Erythroblast (primary cell): Measurements from ENCODE around the gene ATXN7L1.

Experiments used
- GATA1 ChIP-seq: IDR thresholded peaks from 2 replicates; pipeline ENCODE4 v1.6.1; 2011; ENCODE audit warnings: low read depth, mild to moderate bottlenecking, control low read depth, low read length, moderate library complexity
- POLR2A ChIP-seq: IDR thresholded peaks from 2 replicates; pipeline ENCODE4 v1.6.1; 2011; ENCODE audit warnings: mild to moderate bottlenecking, low read length

DNA sequence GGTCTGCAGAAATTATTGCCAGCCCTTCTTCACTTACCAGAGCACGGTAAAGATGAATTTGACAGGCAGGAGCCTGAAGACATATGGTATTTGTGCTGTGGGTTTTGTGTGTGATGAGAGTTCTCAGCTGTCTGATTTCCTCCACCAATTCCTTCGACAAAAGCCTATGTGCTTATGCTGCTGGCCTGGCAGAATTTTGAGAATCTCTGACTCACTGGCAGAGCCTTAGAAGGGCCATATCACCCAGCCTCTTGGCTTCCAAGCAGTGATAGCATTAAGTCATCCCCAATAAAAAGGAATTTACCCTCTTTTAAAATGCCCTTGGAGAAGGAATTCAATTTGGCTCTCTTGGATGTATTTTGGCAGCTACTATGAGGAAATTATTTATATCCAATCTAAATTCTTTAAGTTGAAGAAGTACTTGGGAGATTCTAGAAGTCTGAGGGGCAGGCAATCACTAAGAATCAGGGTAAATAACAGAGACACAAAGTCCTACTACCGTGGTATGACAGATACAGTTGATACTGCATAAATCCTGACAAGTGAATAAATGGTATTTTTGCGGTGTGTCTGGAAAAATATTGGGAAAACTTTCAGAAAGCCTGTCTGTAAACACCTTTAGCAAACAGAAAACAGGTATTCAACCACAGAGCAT lies 226.5 kb downstream of the ATXN7L1 start:
- TF ChIP-seq POLR2A, result no peak
- TF ChIP-seq GATA1, result no peak
